Tibial artery (tissue), 4 donors: ENCODE results near the gene PSMD11.

Source experiments
- DNase-seq, 2 donors: peaks; one replicate each; pipeline ENCODE4 v3.0.0-alpha.2; 2019
- H3K27ac ChIP-seq, 2 donors: fragments of 200-600 bp; sonication (generic) in 1 of 2; 1 replicate in 1 of 2; 2 replicates in 1 of 2; pipeline ENCODE4 v1.5.1; 2018 to 2019; ENCODE audit warnings: mild to moderate bottlenecking in 1 of 2
- H3K27me3 ChIP-seq, 2 donors: fragments of 200-600 bp; sonication (generic) in 1 of 2; one replicate each; pipeline versions ENCODE4 v1.5.1 to v1.6.0; 2016 to 2019
- H3K36me3 ChIP-seq, 3 donors: fragments of 200-600 bp; sonication (generic) in 2 of 3; one replicate each; pipeline ENCODE4 v1.5.1; 2016 to 2019; ENCODE audit warnings: mild to moderate bottlenecking in 2 of 3
- H3K4me1 ChIP-seq, 4 donors: fragments of 200-600 bp; sonication (generic) in 2 of 4; 1 replicate in 3 of 4; 2 replicates in 1 of 4; pipeline ENCODE4 v1.5.1; 2016 to 2019
- H3K4me3 ChIP-seq, 2 donors: fragments of 200-600 bp; sonication (generic) in 1 of 2; 1 replicate in 1 of 2; 2 replicates in 1 of 2; pipeline ENCODE4 v1.5.1; 2018 to 2019; ENCODE audit warnings: mild to moderate bottlenecking in 2 of 2
- H3K9me3 ChIP-seq, 3 donors: fragments of 200-600 bp; sonication (generic) in 1 of 3; one replicate each; pipeline ENCODE4 v1.5.1; 2016 to 2019
- CTCF ChIP-seq, 2 experiments: fragments of 200-600 bp in 1 of 2; fragments of 450-650 bp in 1 of 2; IDR thresholded peaks; one replicate each; pipeline ENCODE4 v1.5.1; 2017 to 2019; ENCODE audit warnings: antibody characterized with exemption in 2 of 2, mild to moderate bottlenecking in 1 of 2, moderate library complexity in 1 of 2
- intact Hi-C: fragments of 100-400 bp; cut with DNase I; formaldehyde crosslinking; loops from one replicate; pipeline ENCODE4 v1.15.0; 2023; ENCODE audit warnings: low total_unique reads

PSMD11 gene

GRCh38 chr17:32458371-32458770, 14.1 kb downstream of the PSMD11 start:
- H3K36me3 ChIP-seq: peaks cover 69 to 87% (median 77%) of the 10 kb centered on the region in 3 donors
- no peak overlapping the region for H3K4me3 ChIP-seq
- no peaks in the 10 kb centered on the region for H3K9me3 ChIP-seq
- intact Hi-C loops: no loop called here
- no peak for DNase-seq
- no peak overlapping the region for H3K27ac ChIP-seq
- peaks cover 0 to 7% (median 0%) of the 10 kb centered on the region in 4 donors for H3K4me1 ChIP-seq
- TF ChIP-seq CTCF (IDR thresholded peaks at IDR 0.05): no peak
- no peaks in the 10 kb centered on the region for H3K27me3 ChIP-seq

DNA sequence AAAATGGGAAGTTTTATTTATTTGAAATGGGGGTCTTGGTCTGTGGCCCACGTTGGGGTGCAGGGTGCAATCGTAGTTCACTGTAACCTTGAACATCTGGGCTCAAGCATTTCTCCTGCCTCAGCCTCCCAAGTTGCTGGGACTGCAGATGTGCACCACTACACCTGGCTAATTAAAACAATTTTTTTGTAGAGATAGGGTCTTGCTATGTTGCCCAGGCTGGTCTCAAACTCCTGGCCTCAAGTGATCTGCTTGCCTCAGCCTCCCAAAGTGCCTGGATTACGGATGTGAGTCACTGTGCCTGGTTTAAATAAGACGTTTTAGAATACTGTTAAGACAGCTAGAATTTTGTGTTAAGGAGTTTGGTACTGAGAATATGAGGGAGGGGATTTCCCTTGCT, 15.7 kb downstream of the PSMD11 start:
- no peak overlapping the region for H3K27ac ChIP-seq
- H3K4me3 ChIP-seq: no peak overlapping the region
- no peaks in the 10 kb centered on the region for H3K27me3 ChIP-seq
- peaks cover 69 to 86% (median 74%) of the 10 kb centered on the region in 3 donors for H3K36me3 ChIP-seq
- DNase-seq: no peak
- no peaks in the 10 kb centered on the region for H3K9me3 ChIP-seq
- TF ChIP-seq CTCF (IDR thresholded peaks at IDR 0.05): no peak
- H3K4me1 ChIP-seq: peaks cover 0 to 7% (median 0%) of the 10 kb centered on the region in 4 donors
- intact Hi-C loops: no loop called here

DNA sequence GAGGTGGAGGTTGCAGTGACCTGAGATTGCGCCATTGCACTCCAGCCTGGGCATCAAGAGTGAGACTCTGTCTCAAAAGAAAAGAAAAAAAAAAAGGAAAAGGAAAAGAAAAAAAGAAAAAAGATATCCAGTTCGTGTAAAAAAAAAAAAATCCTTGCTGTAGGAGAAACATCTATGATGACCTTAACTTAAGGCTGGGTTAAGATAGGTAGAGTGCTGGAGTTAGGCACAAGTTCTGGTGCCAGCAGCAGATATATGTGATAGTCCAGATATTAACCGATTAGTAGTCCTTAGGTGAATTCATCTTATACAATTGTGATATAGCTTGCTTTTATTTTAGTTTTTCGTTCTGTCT, 17.2 kb downstream of the PSMD11 start:
- DNase-seq: no peak
- H3K27ac ChIP-seq: no peak overlapping the region
- H3K36me3 ChIP-seq: peaks cover 58 to 86% (median 72%) of the 10 kb centered on the region in 3 donors
- H3K27me3 ChIP-seq: no peaks in the 10 kb centered on the region
- intact Hi-C loops: no loop called here
- no peak for TF ChIP-seq CTCF (IDR thresholded peaks at IDR 0.05)
- H3K4me1 ChIP-seq: peaks cover 0 to 7% (median 0%) of the 10 kb centered on the region in 4 donors
- no peaks in the 10 kb centered on the region for H3K9me3 ChIP-seq
- H3K4me3 ChIP-seq: no peak overlapping the region

DNA sequence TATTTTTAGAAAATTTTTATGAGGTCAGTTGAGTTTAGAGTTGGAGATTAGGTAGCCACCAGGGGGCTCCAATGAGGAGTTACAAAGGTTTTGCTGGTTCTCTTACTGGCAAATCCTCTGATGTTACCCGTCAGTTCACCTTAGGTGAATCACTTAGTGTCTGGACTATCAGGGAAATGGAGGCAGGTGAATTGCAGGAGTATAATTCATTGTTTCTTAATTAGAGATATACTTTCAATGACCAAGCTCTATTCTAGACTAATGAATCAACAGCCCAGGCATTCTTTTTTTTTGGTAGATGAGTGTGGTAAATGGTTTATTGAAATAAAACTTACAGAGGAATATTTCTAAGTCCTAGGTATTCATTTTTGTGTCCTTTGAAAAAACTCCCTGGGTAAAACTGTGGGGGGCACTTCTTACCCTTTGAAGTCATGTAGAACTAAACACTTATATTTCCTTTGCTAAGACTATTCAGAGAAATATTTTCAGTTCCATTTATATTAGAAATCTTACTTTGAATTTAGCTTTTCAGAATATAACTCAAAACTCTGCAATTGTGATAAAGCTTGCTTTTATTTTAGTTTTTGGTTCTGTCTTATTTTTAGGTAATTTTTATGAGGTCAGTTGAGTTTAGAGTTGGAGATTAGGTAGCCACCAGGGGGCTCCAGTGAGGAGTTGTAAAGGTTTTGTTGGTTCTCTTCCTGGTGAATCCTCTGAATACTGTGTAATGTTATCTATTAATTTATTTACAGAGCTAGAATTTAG, 17.7 kb downstream of the PSMD11 start:
- intact Hi-C loops: no loop called here
- Histone ChIP-seq H3K4me1 (peaks cover 0 to 7% (median 0%) of the 10 kb centered on the region in 4 donors), H3K36me3 (peaks cover 54 to 86% (median 67%) of the 10 kb centered on the region in 3 donors), H3K9me3 (no peaks in the 10 kb centered on the region), H3K4me3 (no peak overlapping the region), H3K27me3 (no peaks in the 10 kb centered on the region), H3K27ac (no peak overlapping the region)
- peak in 1 of 2 experiments; percentile 44 for TF ChIP-seq CTCF (IDR thresholded peaks at IDR 0.05)
- no peak for DNase-seq

DNA sequence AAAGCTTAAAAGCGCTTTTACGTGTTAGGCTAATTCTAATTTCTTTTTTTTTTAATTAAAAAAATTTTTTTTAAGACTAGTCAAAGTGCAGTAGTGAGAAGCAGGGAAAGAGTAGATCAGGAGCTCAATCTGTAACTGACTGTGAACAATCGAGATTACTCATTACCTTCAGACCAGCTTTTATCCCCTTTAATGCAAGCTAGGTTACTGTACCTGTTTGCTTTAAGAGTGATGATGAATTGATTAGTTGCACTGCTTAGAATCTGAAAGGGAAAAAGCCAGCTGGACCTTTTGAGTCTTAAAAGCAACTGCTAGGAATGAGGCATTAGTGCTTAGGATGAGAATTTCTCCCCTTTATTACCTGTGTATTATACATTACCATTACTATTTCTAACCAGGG, 19.0 kb downstream of the PSMD11 start:
- Histone ChIP-seq H3K27me3 (no peaks in the 10 kb centered on the region), H3K36me3 (peaks cover 51 to 86% (median 62%) of the 10 kb centered on the region in 3 donors), H3K4me3 (no peak overlapping the region), H3K9me3 (no peaks in the 10 kb centered on the region), H3K27ac (no peak overlapping the region), H3K4me1 (peaks cover 0 to 7% (median 0%) of the 10 kb centered on the region in 4 donors)
- DNase-seq: no peak
- intact Hi-C loops: no loop called here
- no peak for TF ChIP-seq CTCF (IDR thresholded peaks at IDR 0.05)
